SK-N-SH (cell line): ENCODE results near the gene COX7A1. TPM values are rescaled to one million over a fixed set of nuclear protein-coding genes. Genes with fewer than 3 reads are reported as not detected.

Experiments used
- CTCF ChIA-PET: fragments of 300-600, 350-600 bp; formaldehyde crosslinking; extraction: SDS; loops from one replicate; lab custom pipeline; 2021; lab: Yijun Ruan, JAX
- POLR2A ChIA-PET: fragments of 350-600 bp; sonication (Branson Sonifier 250); formaldehyde crosslinking; extraction: SDS; loops from one replicate; lab custom pipeline; 2020; ENCODE audit warnings: antibody characterized with exemption, inconsistent platforms; lab: Yijun Ruan, JAX
- DNase-seq: peaks from one replicate; pipeline ENCODE4 v3.0.0; 2012
- H2AFZ ChIP-seq: fragments of 200-600 bp; sonication (generic); 2 replicates; pipeline ENCODE4 v1.8.1; 2016; ENCODE audit warnings: antibody characterized with exemption, mild to moderate bottlenecking, low read depth
- H3F3A ChIP-seq: fragments of 200-600 bp; sonication (generic); replicated peaks from 2 replicates; pipeline ENCODE3; 2016; ENCODE audit warnings: antibody characterized with exemption, mild to moderate bottlenecking; ENCODE audit not compliant: insufficient read depth
- H3K27ac ChIP-seq, 2 experiments: fragments of 200-500 bp in 1 of 2; fragments of 200-600 bp in 1 of 2; sonication (Bioruptor generic) in 1 of 2; sonication (generic), shearing (Covaris generic) in 1 of 2; 2 replicates each; pipeline versions ENCODE4 v1.5.1 to v1.6.1; 2014 to 2016; ENCODE audit warnings: low read depth in 2 of 2, inconsistent platforms in 1 of 2, low read length in 1 of 2, mild to moderate bottlenecking in 1 of 2, mixed read lengths in 1 of 2
- H3K27me3 ChIP-seq: fragments of 200-600 bp; sonication (generic), shearing (Covaris generic); 2 replicates; pipeline ENCODE4 v1.6.1; 2016; ENCODE audit warnings: mixed run types; ENCODE audit not compliant: insufficient read depth
- H3K36me3 ChIP-seq, 2 experiments: fragments of 200-500 bp in 1 of 2; fragments of 200-600 bp in 1 of 2; sonication (Bioruptor generic) in 1 of 2; sonication (generic) in 1 of 2; replicated peaks in 1 of 2; 2 replicates each; pipeline versions ENCODE3 to v1.5.1; 2014 to 2016; ENCODE audit warnings: low read length in 1 of 2, mild to moderate bottlenecking in 1 of 2; ENCODE audit not compliant: insufficient read depth in 2 of 2, control insufficient read depth in 1 of 2
- H3K4me1 ChIP-seq, 2 experiments: fragments of 200-500 bp in 1 of 2; fragments of 200-600 bp in 1 of 2; sonication (Bioruptor generic) in 1 of 2; sonication (generic), shearing (Covaris generic) in 1 of 2; 2 replicates each; pipeline versions ENCODE4 v1.5.1 to v1.6.1; 2014 to 2016; ENCODE audit warnings: low read depth in 1 of 2, low read length in 1 of 2, mixed run types in 1 of 2; ENCODE audit not compliant: insufficient read depth in 2 of 2, control insufficient read depth in 1 of 2
- H3K4me2 ChIP-seq: fragments of 200-600 bp; sonication (generic), shearing (Covaris generic); 2 replicates; pipeline ENCODE4 v1.6.1; 2017; ENCODE audit warnings: mixed run types
- H3K4me3 ChIP-seq, 2 experiments: fragments of 200-500 bp in 1 of 2; fragments of 200-600 bp in 1 of 2; sonication (Bioruptor generic) in 1 of 2; sonication (generic), shearing (Covaris generic) in 1 of 2; 2 replicates each; pipeline versions ENCODE4 v1.5.1 to v1.8.1; 2014 to 2016; ENCODE audit warnings: low read depth in 2 of 2, inconsistent platforms in 1 of 2, low read length in 1 of 2, mild to moderate bottlenecking in 1 of 2, mixed read lengths in 1 of 2, moderate library complexity in 1 of 2
- H3K79me2 ChIP-seq: fragments of 200-600 bp; sonication (generic); 2 replicates; pipeline ENCODE4 v1.8.1; 2017; ENCODE audit warnings: mild to moderate bottlenecking; ENCODE audit not compliant: insufficient read depth
- H3K9ac ChIP-seq: fragments of 200-600 bp; sonication (generic); 2 replicates; pipeline ENCODE4 v1.6.1; 2017; ENCODE audit warnings: mixed run types
- H3K9me2 ChIP-seq: fragments of 200-600 bp; sonication (generic); 2 replicates; pipeline ENCODE4 v1.6.1; 2017; ENCODE audit warnings: mixed run types
- H3K9me3 ChIP-seq: fragments of 200-600 bp; sonication (generic); 2 replicates; pipeline ENCODE4 v1.6.1; 2017; ENCODE audit warnings: mixed run types, mild to moderate bottlenecking, moderate library complexity
- H4K20me1 ChIP-seq: fragments of 200-600 bp; sonication (generic); 2 replicates; pipeline ENCODE4 v1.6.1; 2017; ENCODE audit warnings: mild to moderate bottlenecking, mixed run types; ENCODE audit not compliant: insufficient read depth
- CHD2 ChIP-seq: fragments of 150-350 bp; IDR thresholded peaks from 2 replicates; pipeline ENCODE4 v1.6.1; 2018; ENCODE audit warnings: low read length; ENCODE audit not compliant: partially characterized antibody
- ELF1 ChIP-seq: IDR thresholded peaks from 2 replicates; pipeline ENCODE4 v1.4.0; 2012
- EP300 ChIP-seq, 2 experiments: IDR thresholded peaks; 2 replicates each; pipeline versions ENCODE4 v1.4.0 to v1.6.1; 2012; ENCODE audit warnings: borderline replicate concordance in 1 of 2, low read depth in 1 of 2, low read length in 1 of 2
- FOSL2 ChIP-seq: IDR thresholded peaks from 2 replicates; pipeline ENCODE4 v1.4.0; 2012; ENCODE audit warnings: low read depth, mild to moderate bottlenecking, moderate library complexity, borderline replicate concordance
- FOXJ3 ChIP-seq: sonication (generic); formaldehyde crosslinking; IDR thresholded peaks from 2 replicates; pipeline ENCODE4 v1.5.1; 2020; ENCODE audit warnings: mild to moderate bottlenecking, missing genetic modification reagents
- GABPA ChIP-seq: IDR thresholded peaks from 2 replicates; pipeline ENCODE4 v1.4.0; 2012; ENCODE audit warnings: low read depth, mild to moderate bottlenecking
- GATA2 ChIP-seq: sonication (generic); formaldehyde crosslinking; IDR thresholded peaks from 2 replicates; pipeline ENCODE4 v1.5.0; 2020; ENCODE audit warnings: mild to moderate bottlenecking, missing genetic modification reagents
- IRF3 ChIP-seq: fragments of 150-350 bp; IDR thresholded peaks from 2 replicates; pipeline ENCODE4 v1.6.1; 2016; ENCODE audit warnings: mild to moderate bottlenecking, low read depth, low read length
- JUND ChIP-seq: IDR thresholded peaks from 2 replicates; pipeline ENCODE4 v1.4.0; 2012
- MXI1 ChIP-seq: IDR thresholded peaks from 2 replicates; pipeline ENCODE4 v1.6.1; 2012; ENCODE audit warnings: mild to moderate bottlenecking, low read depth, low read length, improper control_type of control experiment
- NFIC ChIP-seq: IDR thresholded peaks from 2 replicates; pipeline ENCODE4 v1.4.0; 2012; ENCODE audit warnings: borderline replicate concordance
- PBX3 ChIP-seq: IDR thresholded peaks from 2 replicates; pipeline ENCODE4; 2012
- POLR2AphosphoS5 ChIP-seq: IDR thresholded peaks from 2 replicates; pipeline ENCODE4 v1.6.1; 2012; ENCODE audit warnings: low read depth, low read length
- RAD21 ChIP-seq: IDR thresholded peaks from 2 replicates; pipeline ENCODE4 v1.6.1; 2012; ENCODE audit warnings: mild to moderate bottlenecking, low read length
- RCOR1 ChIP-seq: fragments of 150-350 bp; IDR thresholded peaks from 2 replicates; pipeline ENCODE4 v1.6.1; 2017; ENCODE audit warnings: antibody characterized with exemption, low read length
- RFX5 ChIP-seq: IDR thresholded peaks from 2 replicates; pipeline ENCODE4 v1.6.1; 2012; ENCODE audit warnings: mild to moderate bottlenecking, improper control_type of control experiment, low read length
- RXRA ChIP-seq: IDR thresholded peaks from 2 replicates; pipeline ENCODE4 v1.4.0; 2012; ENCODE audit warnings: low read depth, mild to moderate bottlenecking, borderline replicate concordance
- SMC3 ChIP-seq: IDR thresholded peaks from 2 replicates; pipeline ENCODE4 v1.6.1; 2012; ENCODE audit warnings: low read depth, low read length, improper control_type of control experiment
- TEAD4 ChIP-seq: IDR thresholded peaks from 2 replicates; pipeline ENCODE4 v1.4.0; 2012; ENCODE audit warnings: mild to moderate bottlenecking, borderline replicate concordance; ENCODE audit not compliant: insufficient read depth
- USF1 ChIP-seq: IDR thresholded peaks from 2 replicates; pipeline ENCODE4 v1.4.0; 2012; ENCODE audit warnings: low read depth, borderline replicate concordance
- YY1 ChIP-seq: IDR thresholded peaks from 2 replicates; pipeline ENCODE4 v1.4.0; 2012; ENCODE audit warnings: low read depth, mild to moderate bottlenecking
- ZBTB33 ChIP-seq: IDR thresholded peaks from 2 replicates; pipeline ENCODE4 v1.4.0; 2012; ENCODE audit warnings: low read depth, borderline replicate concordance
- WGBS: methylation state at CpG from one replicate; pipeline ENCODE4 v1.1.6; 2017; ENCODE audit warnings: low lambda C conversion rate; 5-methylcytosine and 5-hydroxymethylcytosine counted together
- polyA plus RNA-seq, 3 experiments: library from polyadenylated mRNA; depleted of rRNA; stranded (reverse); fragments of >200 nt; gene quantifications; 2 replicates each; pipeline ENCODE4 v1.2.3, GENCODE V29; 2012
- TF ChIP-seq, protein P1 (sequence below): fragments of 150-350 bp; IDR thresholded peaks from 2 replicates; pipeline ENCODE4 v1.6.1; 2017; ENCODE audit warnings: antibody characterized with exemption, low read length, low read depth, borderline replicate concordance
- TF ChIP-seq, protein P2 (sequence below): IDR thresholded peaks from 2 replicates; pipeline ENCODE4 v1.4.0; 2012; ENCODE audit warnings: low read depth

COX7A1 gene
- polyA plus RNA-seq, 1 of the 3 experiments (the other 2 are of a cell fraction), result not detected

GRCh38 chr19:36115453-36116343 lies 36.5 kb downstream of the COX7A1 start, which contains the start of gene TBCB:
Gene TBCB (plus strand): TSS chr19:36115468. CDS start chr19:36115561, 93 bp downstream.
- H3K36me3 ChIP-seq, result peaks cover 24 to 31% of the 10 kb centered on the region in 2 experiments
- CTCF ChIA-PET, result interaction anchor here (0.9 to 3.5 kb wide), 4 partner anchors 12 to 234 kb away, joined by 3 to 14 read pairs (median 5); no protein-coding TSS in a partner anchor
- peaks cover 6 to 22% of the 10 kb centered on the region in 2 experiments; a peak in 1 of 4 replicates for H3K4me1 ChIP-seq
- peak within 1 kb of the TSS; percentile 83 for H2AFZ ChIP-seq
- peak within 1 kb of the TSS; percentile 85 to 87 for H3K4me3 ChIP-seq
- peak; percentile 90 for DNase-seq
- peak within 1 kb of the TSS; percentile 80 to 96 for H3K27ac ChIP-seq
- no peaks in the 10 kb centered on the region for H3K27me3 ChIP-seq
- peak within 1 kb of the TSS; percentile 69 for H3K9ac ChIP-seq
- H3K9me2 ChIP-seq, result no peaks in the 10 kb centered on the region
- peaks cover 46% of the 10 kb centered on the region; the same call in 1 of the 2 replicates for H3K79me2 ChIP-seq
- no peaks in the 10 kb centered on the region for H3K9me3 ChIP-seq
- no peaks in the 10 kb centered on the region for H3F3A ChIP-seq
- peak within 1 kb of the TSS; percentile 98 for H3K4me2 ChIP-seq
- POLR2A ChIA-PET, result interaction anchor here (1.0 to 1.8 kb wide), 7 partner anchors 10 to 219 kb away, joined by 3 to 6 read pairs (median 4); partner anchors contain the start of genes ZNF146 and ZNF565
- H4K20me1 ChIP-seq, result no peaks in the 10 kb centered on the region
- WGBS, result 2% methylated on average over 38 of the region's 59 CpGs
- TF ChIP-seq, protein P1, sequence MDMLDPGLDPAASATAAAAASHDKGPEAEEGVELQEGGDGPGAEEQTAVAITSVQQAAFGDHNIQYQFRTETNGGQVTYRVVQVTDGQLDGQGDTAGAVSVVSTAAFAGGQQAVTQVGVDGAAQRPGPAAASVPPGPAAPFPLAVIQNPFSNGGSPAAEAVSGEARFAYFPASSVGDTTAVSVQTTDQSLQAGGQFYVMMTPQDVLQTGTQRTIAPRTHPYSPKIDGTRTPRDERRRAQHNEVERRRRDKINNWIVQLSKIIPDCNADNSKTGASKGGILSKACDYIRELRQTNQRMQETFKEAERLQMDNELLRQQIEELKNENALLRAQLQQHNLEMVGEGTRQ, result no peak
- TF ChIP-seq MXI1 (0 out of 2 replicates have a peak, but pooled peaks have one; percentile 16), ELF1 (no peak; the same call in 1 of the 2 replicates), FOSL2 (no peak), TEAD4 (no peak), CHD2 (no peak), JUND (no peak), RCOR1 (no peak), FOXJ3 (CRISPR knock-in tag) (0 out of 2 replicates have a peak, but pooled peaks have one; percentile 24), ZBTB33 (no peak), NFIC (no peak), GABPA (no peak), SMC3 (no peak), PBX3 (no peak; the same call in 1 of the 2 replicates), RAD21 (no peak), USF1 (no peak), RFX5 (no peak), IRF3 (no peak), POLR2AphosphoS5 (peak; percentile 46; the same call in 1 of the 2 replicates), EP300 (IDR thresholded peaks at IDR 0.05; ENCODE audit: borderline replicate concordance in 1 of 2, low read depth in 1 of 2, low read length in 1 of 2) (peak in 1 of 2 experiments; percentile 7; a peak in 1 of 4 replicates), RXRA (no peak), YY1 (no peak; the same call in 1 of the 2 replicates), GATA2 (CRISPR knock-in tag) (no peak)
- TF ChIP-seq, protein P2, sequence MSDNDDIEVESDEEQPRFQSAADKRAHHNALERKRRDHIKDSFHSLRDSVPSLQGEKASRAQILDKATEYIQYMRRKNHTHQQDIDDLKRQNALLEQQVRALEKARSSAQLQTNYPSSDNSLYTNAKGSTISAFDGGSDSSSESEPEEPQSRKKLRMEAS, result peak; percentile 9; the same call in 1 of the 2 replicates
